GM21423 (cell line): ENCODE measurements around the gene KIFC1.
A peak's percentile ranks its signal among the peaks of the same experiment; 100 is the strongest.

Experiments used
- ATAC-seq: cut with Tn5 transposase; IDR thresholded peaks from one replicate; pipeline ENCODE4 v1.9.1; 2021; ENCODE audit warnings: mild to moderate bottlenecking, moderate library complexity; ENCODE audit not compliant: unreplicated experiment

The KIFC1 gene

GRCh38 chr6:33424855-33425667, 33.4 kb downstream of the KIFC1 start:
- ATAC-seq, result no peak

DNA sequence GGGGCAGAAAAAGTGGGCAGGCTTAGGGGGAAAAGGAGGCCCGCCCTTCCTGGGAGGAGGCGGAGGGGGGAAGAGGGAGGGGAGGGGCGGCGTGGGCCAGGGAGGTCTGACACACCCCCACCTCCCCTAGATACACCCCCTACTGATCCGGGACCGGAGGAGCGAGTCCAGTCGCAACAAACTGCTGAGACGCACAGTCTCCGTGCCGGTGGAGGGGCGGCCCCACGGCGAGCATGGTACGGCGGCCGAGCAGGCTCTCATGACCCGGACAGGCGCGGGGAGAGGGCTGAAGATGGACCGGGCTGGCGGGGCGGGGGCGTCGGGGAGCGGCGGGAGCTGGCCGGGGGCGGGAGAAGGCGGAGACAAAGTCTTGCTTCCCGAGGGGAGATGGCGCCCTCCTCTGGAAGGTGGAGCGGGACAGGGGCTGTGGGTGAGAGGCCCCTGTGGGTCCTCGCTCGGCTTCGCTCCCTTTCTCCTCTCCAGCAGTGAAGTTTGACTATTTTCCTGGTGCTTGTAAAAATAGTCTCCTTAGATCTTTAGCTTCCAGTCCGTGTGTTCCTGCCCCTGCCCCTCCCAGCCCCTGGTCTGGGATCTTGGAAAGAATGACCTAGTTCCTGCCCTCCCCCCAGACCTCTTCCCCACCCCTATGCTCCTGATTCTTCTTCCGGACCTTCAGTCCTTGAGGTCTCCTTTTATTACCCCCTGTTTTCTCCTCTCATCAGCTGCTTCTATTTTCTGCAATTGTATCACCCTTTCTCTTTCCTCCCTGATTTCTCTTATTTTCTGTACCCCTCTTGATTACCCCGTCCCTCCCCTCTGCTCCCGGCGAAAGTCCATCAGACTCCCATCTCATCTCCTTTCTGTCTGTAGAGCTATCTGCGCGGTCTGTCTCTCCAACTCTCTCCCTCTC, 34.3 kb downstream of the KIFC1 start:
- ATAC-seq, result peak; percentile 41

GRCh38 chr6:33426590-33427511, 35.2 kb downstream of the KIFC1 start:
- ATAC-seq, result no peak

GRCh38 chr6:33427585-33428223, 36.1 kb downstream of the KIFC1 start:
- ATAC-seq, result no peak

- ATAC-seq, result no peak
Measured at GRCh38 chr6:33428224-33428965, 36.8 kb downstream of the KIFC1 start.

DNA sequence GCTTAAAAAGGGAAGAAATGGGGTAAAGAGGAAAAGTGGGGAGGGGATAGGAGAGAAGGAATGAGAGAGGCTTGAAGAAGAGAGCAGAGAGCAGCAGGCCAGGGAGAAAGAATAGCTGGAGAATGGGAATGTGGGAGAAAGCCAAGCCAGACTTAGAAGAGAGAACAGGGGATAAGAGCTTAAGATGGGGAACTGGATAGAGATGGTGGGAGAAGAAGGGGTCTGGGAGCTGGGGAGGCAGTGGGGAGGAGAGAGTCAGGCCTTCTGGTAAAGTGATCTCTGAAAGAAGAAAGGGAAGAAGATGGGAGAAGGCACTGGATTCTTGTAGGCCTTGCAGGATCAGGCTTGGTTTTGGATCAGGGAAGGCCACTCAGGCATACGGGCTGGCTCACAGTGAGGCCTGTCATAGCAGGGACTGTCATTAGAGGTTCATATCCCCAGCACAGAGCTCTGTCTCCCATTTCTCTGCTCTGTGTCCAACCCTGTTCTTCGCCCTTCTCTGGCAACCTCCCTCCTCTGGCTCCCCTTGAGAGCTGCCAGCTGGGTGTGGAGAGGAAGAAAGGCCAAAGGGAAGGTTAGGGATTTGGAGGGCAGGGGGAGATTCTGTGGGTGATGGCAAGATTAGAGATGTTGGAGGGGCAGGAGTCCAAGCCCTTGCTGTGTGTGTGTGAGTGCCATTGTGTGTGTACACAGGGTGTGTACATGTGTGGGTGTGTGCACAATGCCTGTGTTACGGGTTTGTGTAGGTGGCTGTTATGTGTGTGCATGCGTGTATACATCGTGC, 37.5 kb downstream of the KIFC1 start:
- no peak for ATAC-seq

DNA sequence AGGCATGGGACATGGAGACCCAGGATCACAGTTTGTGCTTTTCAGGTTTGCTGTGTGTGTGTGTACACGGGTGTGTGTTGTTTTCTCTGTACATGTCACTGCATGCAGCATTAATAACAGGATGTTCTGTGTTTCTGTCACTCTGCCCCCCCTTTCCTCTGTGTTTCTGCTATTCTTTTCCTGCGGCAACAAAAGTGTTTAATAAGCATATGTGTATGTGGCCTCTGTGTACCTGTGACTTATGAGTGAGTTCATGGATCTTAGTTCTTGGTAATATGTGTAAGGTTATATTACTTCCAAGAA, 38.1 kb downstream of the KIFC1 start:
- no peak for ATAC-seq

DNA sequence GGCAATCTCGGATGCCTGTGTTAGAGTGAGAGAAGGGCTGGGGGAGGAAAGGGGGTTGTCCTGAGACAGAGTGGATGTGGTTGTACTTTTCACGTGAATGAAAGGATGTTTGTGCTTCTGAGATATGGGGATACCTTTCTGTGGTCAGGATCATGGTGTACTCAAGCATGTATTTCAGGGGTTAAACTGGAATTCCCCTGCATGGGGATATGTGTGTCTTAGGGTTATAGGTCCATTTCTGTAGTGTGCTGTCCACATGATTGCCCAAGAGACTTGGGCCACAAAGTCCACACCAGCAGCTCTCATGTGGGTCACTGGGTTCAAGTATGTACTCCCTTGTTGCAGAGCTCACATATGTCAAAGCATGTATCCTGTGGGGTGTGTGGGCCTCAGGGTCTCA, 38.7 kb downstream of the KIFC1 start:
- no peak for ATAC-seq

GRCh38 chr6:33430991-33431879, 39.6 kb downstream of the KIFC1 start:
- no peak for ATAC-seq

GRCh38 chr6:33431880-33432541, 40.4 kb downstream of the KIFC1 start:
- no peak for ATAC-seq

DNA sequence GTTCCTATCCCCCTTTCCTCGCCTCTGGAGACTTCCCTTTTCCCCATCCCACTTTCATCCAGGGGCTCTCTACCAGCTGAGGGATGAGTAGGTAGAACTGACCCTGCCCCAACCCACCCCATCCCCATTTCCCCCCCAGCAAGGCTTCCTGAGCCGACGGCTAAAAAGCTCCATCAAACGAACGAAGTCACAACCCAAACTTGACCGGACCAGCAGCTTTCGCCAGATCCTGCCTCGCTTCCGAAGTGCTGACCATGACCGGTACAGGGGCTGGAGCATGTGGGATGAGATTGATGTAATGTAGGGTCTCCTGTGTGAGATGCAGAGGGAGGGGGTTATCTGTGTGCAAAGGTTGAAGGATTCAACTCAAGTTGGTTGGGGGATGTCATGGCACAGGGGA, 40.9 kb downstream of the KIFC1 start:
- no peak for ATAC-seq

DNA sequence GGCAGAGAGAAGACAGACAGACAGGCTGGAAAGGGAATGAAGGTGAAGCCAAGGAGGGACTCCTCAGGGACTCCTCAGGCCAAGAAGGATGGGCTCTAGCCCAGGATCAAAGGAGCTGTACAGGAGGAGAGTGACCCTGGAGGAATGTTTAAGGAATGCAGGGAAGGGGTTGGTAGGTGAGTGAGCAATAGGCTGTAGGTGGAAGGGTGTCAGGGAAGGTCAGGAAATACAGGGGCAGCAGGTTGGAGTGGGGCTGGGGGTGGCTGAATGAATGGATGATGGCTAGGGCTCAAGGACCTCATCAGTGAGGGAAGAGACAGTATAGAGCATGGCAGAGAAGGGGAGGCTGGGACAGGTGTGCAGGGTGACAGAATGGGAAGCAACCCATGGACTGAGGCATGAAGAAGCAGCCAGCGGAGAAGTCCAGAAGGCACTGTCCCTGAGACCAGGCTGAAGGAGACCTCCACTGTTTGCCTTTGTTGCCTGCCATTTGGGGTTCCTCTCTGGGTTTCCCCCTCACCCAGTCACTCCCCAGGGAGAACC, 41.4 kb downstream of the KIFC1 start:
- ATAC-seq, result no peak

GRCh38 chr6:33433544-33434191, 42.0 kb downstream of the KIFC1 start:
- no peak for ATAC-seq

DNA sequence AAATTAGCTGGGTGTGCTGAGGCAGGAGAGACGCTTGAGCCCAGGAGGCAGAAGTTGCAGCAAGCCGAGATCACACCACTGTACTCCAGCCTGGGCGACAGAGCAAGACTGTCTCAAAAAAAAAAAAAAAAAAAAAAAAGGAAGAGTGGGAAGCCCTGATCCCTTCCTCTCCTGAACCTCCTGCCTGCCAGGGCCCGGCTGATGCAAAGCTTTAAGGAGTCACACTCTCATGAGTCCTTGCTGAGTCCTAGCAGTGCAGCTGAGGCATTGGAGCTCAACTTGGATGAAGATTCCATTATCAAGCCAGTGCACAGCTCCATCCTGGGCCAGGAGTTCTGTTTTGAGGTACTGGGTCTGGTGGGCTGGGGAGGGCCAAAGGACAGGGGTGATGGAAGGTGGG, 43.3 kb downstream of the KIFC1 start:
- ATAC-seq, result no peak

GRCh38 chr6:33437666-33438065, 46.0 kb downstream of the KIFC1 start:
- no peak for ATAC-seq

DNA sequence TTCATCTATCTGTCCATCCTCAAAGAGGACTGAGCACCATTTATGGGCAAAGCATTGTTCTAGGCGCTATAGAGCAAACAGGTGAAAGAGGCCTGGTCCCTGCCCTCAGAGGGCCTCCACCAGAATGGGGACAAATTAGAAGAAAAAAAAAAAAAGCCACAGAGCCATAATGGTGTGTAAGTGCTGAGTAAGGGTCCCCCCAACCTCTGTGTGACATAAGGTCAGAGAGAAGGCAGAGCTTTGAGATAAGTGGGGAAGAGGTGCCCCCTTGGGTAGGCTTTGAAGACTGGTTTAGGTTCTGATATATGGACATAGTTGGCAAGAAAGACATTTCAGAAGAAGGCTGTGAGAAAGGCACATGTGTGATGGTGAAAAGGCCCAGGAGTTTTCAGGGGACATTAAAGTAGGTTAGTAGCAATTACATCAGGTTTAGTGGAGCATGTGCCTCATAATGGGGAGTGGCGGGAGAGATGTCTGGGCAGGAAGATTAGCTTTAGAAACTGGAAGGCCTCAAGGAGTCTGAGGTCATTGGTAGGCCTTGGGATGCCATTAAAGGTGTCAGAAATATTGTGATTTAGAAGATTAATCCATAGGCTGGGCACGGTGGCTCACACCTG, 47.5 kb downstream of the KIFC1 start:
- no peak for ATAC-seq
